Thyroid gland (tissue), 4 donors: ENCODE measurements around the gene UBE2O.

Experiments
- POLR2A ChIP-seq, 2 donors: fragments of 450-650 bp; IDR thresholded peaks; one replicate each; pipeline ENCODE4 v1.6.1; 2017; ENCODE audit warnings: antibody characterized with exemption in 2 of 2, mild to moderate bottlenecking in 2 of 2, moderate library complexity in 1 of 2
- TF ChIP-seq, protein P1 (sequence below), 6 experiments: fragments of 200-600 bp in 3 of 6; fragments of 450-650 bp in 3 of 6; sonication (generic) in 3 of 6; IDR thresholded peaks; one replicate each; pipeline ENCODE4 v1.5.1; 2016 to 2019; ENCODE audit warnings: antibody characterized with exemption in 6 of 6, mild to moderate bottlenecking in 2 of 6, inconsistent platforms in 1 of 6, moderate library complexity in 1 of 6

DNA sequence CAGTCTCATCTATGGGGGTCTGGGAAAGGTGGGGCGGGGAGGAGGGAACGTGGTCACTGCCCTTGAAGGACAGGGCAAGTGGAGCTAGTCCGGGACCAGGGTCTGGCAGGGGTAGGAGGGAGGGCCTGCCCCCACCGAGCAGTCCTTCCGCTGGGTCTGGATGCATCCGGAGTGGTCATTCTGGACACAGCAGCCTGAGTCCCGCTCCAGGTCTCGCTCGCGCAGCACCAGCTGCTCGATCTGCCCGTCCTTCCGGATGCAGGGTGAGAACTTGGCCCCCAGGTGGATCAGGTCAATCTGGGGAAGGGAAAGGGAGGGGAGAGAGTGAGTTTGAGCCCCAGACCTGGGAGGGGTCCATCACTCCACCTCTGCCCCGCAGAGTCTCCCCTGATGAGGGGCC, 21.3 kb upstream of the UBE2O start:
- TF ChIP-seq, protein P1, sequence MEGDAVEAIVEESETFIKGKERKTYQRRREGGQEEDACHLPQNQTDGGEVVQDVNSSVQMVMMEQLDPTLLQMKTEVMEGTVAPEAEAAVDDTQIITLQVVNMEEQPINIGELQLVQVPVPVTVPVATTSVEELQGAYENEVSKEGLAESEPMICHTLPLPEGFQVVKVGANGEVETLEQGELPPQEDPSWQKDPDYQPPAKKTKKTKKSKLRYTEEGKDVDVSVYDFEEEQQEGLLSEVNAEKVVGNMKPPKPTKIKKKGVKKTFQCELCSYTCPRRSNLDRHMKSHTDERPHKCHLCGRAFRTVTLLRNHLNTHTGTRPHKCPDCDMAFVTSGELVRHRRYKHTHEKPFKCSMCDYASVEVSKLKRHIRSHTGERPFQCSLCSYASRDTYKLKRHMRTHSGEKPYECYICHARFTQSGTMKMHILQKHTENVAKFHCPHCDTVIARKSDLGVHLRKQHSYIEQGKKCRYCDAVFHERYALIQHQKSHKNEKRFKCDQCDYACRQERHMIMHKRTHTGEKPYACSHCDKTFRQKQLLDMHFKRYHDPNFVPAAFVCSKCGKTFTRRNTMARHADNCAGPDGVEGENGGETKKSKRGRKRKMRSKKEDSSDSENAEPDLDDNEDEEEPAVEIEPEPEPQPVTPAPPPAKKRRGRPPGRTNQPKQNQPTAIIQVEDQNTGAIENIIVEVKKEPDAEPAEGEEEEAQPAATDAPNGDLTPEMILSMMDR (IDR thresholded peaks at IDR 0.05) = no peak
- no peak for TF ChIP-seq POLR2A (IDR thresholded peaks at IDR 0.05)
